CD1c-positive myeloid dendritic cell (primary cell): ENCODE data around the gene DTNBP1.

Source experiments
- DNase-seq: peaks from one replicate; pipeline ENCODE4 v3.0.0-alpha.2; 2016; ENCODE audit errors: extremely low spot score

Gene DTNBP1, protein sequence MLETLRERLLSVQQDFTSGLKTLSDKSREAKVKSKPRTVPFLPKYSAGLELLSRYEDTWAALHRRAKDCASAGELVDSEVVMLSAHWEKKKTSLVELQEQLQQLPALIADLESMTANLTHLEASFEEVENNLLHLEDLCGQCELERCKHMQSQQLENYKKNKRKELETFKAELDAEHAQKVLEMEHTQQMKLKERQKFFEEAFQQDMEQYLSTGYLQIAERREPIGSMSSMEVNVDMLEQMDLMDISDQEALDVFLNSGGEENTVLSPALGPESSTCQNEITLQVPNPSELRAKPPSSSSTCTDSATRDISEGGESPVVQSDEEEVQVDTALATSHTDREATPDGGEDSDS

DNA sequence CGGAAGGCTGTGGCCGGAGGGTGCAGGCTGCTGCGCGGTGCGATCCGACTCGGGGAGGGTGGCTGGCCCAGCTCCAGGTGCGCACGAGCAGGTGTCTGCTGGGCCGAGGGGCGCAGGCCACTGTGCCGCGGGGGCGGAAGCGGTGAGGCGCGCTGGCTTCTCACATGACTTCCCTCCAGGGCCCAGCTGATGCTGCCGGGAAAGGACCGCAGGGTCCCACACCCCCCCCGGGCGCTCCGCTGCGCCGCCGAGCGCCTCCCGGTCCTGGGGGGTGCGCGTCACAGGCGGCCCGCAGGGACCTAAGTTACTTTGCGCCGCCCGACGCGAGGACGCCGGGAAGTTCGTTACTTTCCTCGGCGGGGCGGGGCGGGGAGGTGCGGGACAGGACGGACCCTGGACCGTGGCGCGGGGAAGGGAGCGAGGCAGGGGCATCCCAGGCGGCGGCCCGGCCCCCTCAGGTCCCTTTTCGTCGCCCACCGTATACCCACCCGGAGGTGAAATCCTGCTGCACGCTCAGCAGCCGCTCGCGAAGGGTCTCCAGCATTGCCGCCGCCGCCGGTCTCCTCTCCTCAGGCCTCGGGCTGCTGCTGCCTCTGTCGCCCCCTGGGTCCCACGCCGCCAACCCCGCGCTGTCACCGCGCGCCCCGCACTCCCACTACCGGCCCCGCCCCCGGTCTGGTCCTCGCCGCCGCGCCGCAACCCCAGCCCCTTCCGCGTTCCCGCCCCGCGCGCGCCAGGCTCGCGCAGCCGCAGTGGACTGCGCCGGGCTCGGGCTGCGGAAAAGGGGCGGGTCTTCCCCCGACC is at the start of gene DTNBP1:
Gene DTNBP1, minus strand, starts transcription at position 703 of the 804 bp plus-strand sequence. Its CDS starts 159 bp downstream, at position 544.
- DNase-seq, result peak; percentile 89

DNA sequence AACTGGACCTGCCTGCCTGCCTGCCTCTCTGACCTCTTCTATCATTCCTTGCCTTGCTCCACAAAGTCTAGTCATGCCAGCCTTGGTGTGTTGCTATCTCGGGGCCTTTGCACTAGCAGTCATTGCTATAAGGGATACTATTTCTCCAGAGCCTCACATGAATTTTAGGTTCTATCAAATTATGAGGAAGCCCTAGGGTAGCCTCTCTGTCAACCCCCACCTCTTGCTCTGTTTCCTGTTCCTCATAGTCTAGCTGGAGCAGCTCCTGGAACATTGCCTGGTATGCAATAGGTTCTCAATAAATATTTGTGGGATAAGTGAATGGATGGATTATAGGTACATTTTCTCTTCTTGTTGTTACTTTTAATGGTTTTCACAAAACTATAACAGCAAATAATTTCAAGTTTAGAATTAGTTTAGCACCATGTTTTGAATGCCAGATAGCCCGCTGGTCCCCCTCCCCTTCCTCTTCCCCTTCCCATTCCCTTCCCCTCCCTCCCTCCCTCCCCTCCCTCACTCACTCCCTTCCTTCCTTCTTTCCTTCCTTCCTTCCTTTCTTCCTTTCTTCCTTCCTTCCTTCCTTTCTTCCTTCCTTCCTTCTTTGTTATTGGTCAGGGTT is 46.9 kb upstream of the DTNBP1 start:
- peak; percentile 10 for DNase-seq

DNA sequence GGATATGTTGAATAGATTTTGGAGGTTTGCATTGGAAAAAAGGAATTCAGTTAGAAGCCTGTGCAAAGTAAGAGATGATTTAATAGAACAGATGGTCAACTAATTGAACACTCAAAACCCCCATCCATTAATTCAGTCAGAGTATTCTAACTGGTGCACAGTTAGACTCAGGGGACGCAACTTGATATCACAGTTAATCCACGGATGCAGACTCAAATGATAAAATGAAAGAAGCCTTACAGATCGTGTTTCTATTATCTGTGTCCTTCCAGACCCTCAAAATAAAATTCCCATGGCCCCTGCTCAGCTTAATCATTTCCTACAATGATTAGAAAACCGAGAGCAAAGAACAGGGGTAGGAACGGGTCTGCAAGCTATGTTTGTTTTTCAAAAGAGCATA is 45.4 kb upstream of the DTNBP1 start:
- DNase-seq, result no peak

DNA sequence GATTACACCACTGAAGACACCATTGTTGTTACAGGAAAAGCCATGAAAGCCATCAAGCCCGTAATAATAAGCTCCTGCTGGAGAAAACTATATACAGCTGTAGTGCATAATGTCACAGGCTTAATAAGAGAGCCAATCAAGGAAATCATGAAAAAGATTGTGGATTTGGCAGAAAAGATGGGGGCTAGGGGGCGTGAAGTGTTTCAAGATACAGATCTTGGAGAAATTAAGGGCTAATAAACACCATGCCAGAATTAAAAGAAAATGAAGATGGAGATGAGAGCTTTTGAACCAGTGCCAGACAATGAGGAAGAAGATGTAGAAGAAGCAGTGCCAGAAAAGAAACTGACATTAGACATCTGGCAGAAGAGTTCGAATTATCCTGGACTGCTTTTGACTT is 43.2 kb upstream of the DTNBP1 start:
- DNase-seq, result no peak

DNA sequence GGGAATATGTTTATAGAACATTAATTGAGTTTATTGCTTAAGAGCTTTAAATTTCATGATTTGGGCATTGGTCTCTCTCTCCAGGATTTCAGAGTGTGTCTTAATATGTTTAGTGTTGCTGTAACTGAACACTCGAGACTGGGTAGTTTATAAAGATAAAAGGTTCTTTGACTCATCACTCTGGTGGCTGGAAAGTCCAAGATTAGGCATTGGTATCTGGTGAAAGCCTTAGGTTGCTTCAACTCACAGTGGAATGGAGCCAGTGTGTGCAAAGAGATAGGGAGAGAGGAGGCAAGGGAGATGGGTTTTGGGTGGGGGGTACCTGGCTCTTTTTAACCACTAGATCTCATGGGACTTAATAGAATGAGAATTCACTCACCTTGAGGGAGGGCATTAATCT is 35.6 kb upstream of the DTNBP1 start:
- DNase-seq, result no peak

DNA sequence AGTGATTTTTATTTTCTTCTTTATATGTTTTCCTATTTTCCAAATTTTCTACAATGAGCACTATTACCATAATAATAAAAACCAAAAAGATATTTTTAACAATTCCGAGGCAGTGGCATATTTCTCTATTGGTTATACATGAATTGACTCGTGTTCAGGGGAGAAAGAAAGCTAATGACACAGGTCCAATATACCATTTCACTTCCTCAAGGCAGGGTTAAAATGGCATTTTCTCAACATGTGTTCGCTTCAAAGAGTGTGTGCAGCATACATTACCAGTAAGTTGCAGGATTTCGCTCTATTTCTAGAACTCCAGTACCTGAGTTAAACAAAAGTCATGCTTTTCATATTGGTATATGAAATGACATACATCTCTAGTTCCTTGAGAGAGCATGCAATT is 35.1 kb upstream of the DTNBP1 start:
- no peak for DNase-seq

DNA sequence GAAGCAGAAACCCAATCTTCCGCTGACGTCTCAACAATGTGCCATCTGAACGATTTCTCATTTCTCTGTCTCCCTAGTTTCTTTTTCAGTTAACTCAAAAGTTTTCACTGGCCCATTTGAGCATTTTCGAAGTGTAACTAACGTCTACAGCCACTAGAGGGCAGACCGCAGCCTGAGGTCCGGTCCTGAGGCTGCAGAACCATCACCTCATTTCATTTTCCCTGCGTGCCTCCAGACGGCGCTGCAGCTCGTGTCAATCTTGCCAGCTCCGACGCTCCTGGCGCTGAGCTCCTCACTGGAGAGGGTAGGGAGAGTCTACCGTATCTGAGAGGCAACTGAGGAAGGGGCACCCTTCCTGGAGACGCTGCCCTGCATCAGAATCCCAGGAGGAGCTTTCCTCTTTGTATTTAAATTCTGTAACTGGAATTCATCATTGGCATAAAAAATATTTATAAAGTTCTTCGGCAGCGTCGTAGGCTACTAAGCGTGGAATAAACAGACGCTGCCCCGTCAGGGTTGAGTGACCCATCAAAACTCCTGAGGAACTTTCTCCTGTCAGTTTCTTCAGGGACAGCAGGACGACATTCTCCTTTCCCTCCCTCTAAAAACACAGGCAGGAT is 28.5 kb upstream of the DTNBP1 start:
- DNase-seq, result peak; percentile 93

DNA sequence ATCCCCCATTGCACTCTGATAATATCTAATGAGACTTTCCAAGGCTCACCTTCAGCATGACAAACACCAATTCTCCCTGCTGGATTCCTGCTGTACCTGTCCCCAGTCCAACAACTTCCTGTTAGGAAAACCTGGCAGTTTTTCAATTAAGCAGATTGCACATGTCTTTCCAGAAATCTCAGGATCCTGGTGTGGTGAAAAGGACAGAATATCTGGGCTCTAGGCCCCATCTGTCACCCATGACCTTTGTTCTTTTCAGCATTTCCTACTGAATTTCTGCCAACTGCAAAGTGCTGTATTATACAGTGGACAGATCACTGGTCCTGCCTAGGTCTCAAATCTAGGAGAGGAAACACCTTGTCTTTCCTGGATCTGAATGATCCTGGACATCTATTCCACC is 27.7 kb upstream of the DTNBP1 start:
- no peak for DNase-seq

DNA sequence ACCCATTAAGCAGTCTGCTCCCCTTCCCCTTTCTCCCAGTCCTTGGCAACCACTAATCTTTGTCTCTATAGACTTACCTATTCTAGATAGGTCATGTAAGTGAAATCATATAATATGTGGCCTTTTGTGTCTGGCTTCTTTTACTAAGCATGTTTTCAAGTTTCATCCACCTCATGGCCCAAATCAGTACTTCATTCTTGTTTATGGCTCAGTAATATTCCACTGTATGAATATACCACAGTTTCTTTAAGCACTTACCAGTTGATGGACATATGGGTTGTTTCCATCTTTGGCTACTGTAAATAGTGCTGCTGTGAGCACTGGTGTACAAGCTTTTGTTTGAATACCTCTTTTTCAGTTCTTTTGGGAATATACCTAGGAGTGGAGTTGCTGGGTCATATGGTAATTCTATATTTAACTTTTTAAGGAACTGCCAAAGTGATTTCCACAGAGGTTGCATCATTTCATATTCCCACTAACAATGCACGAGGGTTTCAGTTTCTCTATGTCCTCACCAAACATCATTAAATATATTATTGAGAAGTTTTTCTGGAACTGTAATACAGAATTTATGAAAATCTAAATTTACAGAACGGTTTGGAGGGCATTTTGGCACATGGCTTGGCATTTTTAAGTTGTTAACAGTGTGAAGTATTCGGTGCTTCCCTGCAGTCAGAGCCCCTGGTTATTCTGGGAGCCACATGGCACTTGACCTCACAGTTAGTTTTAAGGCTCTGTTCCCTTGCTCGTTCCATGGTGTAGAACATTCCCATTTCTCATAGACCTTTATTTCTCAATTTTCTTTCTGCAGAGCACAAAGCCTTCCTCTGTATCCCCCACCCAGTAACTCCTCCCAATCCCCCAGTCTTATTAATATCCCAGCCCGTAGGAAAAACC is 27.0 kb upstream of the DTNBP1 start:
- DNase-seq, result peak; percentile 71

DNA sequence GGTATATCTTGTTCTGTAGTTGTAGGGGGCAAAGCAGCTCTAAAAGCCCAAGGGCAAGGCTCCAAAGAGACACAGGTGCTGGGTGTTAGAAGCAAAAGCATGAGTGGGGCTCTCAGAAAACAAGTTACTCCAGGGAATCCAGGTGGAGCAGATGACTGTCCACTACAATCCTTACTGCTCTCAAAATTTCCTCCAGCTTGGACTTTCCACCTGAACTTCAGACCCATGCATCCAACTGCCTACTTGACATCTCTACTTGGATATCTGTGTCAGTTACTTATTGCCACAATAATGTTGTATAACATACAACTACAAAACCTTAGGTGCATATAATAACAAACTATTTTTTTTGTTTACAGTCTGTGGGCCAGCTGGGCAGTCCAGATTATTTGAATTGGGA is 22.8 kb upstream of the DTNBP1 start:
- DNase-seq, result no peak

DNA sequence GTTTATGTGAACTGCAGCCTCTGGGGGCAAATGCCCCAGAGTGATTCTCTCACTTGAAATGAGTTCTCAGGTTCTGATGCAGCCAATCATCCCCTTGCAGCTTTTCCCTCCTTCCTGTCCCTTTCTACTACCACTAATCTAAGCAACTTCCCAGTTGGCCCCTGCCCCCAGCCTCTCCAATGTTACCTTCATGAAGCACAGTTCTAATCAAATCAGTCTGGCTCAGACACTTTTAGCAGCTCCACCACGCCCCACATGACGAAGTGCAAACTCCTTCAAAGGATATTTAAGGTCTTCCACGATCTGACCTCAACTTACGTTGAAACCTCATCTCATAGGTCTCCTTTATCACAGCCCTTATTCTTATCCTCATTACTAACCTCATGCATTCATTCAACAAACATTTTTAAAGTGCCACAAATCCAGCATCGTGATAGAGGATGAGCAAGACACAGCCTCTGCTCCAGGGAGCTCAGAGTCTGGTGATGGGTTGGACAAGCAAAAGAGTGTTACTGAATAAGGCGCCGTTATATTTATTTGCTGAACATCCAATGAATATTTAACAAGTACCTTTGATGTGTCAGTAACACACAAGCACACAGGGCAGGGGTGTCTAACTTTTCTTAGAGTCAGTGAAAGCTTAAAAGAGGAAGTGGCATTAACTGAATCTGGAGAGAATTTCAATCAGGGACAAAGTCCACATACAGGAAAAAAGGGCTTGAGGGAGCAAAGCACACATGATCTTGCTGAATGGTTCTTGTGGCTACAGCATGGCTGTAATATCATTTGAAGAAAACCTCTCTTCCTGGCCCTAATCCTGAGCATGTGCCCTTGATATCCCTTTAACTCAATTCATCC is 20.4 kb upstream of the DTNBP1 start:
- DNase-seq, result peak; percentile 38

DNA sequence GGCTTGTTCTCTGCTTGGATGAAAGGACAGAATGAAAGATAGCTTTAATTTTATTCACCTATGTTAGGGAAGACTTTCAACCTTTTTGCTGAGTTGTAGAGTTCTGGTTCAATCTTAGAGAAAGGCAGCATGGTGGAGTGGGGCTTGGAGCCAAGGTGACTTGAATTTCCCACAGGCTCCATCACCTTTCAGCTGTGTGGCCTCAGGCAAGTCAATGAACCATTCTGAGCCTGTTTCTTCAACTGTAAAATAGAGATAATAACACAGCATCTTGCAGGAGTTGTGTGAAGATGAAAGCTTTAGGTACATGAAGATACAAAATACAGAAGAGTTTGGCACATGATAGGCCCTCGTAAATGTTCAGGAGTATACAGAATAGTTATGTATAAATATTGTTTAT is 19.1 kb upstream of the DTNBP1 start:
- DNase-seq, result no peak

DNA sequence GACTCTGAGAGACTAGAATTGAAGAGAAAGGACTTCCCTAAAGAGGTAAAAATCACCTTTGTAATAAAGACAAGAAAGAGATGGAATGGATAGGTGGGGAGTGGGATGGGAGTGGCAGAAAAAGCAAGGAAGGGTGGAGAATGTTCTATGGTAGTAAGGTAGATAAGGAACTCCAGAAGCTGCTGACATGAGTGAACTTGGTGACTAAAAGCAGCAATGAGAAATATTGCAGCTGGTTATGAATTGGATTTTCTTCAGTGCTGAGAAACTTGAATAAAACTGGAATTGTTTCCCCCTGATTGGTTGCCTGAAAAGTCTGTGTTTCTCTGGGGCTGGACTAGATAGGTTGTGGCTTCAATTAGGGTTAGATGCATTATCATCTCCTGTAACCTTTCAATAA is 15.7 kb upstream of the DTNBP1 start:
- no peak for DNase-seq

DNA sequence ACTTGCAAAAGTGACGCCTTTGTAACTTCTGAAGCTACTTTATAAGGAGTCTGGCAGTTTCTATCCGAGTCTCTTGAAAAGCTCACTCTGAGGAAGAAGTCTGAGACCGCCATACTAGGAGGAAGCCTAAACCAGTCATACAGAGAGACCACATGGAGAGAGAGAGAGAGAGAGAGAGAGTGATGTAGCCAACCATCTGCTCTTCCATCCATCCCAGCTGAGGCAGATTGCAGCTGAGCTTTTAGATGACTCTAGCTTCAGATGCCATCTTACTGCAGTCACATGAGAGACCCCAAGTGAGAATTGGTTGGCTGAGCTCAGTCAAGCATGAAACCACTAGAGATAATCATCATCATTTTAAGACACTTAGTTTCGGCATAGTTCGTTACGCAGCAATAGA is 15.0 kb upstream of the DTNBP1 start:
- DNase-seq, result no peak

DNA sequence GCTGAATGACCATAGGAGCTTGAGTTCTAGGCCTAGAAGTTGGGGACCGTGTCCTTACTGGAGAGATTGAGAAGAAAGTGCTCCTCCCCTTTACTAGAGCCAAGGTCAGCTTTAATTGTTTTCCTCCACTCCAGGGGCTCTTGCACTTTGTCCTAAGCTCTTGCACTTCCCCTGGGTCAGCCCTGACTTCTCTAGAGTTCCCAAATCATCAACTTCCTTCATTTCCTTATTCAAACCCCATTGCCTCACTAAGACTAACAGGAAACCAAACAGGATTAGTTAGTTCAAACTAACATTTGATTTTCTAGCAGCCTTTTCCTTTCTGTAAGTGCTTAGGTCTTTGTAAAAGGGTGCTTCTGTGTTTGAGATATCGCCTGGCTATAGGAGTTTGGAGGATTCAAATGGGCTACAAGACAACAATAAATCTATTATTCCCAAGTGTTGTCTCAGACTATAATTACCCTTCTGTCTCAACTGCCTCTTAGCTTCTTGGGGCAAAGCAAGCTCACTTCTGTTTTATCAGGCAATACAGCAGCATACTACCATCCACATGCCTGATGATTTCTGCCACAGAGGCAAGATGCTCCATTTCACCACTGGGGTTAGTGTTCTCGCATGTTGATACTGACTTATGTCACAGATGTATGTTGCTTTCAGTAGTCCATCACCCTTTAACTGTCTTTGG is 12.8 kb upstream of the DTNBP1 start:
- DNase-seq, result peak; percentile 58

DNA sequence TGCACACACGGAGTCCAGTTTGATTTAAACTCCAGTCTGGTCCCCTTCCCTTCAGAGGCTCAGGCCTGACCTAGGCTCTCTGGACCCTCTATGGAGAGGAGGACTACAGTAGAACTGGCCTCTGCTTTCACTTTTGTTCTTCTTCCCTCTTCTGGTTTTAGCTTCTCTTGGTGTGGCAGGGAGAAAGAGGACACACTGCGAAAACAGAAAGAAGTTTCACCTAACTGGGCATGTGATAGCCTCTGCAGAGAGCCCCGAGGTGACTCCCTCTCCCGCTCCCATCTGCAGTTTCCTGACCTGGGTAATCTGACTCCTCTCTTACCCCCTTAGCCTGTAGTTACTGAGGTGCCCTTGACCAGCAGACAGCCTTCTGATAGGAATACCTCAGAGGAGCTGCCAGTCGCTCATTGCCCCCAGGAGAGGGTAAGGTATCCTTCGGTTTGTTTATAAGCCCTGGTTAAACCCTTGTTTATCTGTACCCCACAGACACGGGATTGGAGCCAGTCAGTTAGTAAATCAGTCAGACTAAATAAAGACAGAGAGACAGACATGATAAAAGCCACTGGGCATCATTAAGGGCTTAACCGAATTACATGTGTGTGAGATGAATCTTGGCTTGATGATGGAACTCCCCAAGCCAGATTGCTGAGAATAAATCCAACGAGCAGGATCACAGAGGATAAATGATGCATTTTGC is 12.0 kb upstream of the DTNBP1 start:
- DNase-seq, result no peak

DNA sequence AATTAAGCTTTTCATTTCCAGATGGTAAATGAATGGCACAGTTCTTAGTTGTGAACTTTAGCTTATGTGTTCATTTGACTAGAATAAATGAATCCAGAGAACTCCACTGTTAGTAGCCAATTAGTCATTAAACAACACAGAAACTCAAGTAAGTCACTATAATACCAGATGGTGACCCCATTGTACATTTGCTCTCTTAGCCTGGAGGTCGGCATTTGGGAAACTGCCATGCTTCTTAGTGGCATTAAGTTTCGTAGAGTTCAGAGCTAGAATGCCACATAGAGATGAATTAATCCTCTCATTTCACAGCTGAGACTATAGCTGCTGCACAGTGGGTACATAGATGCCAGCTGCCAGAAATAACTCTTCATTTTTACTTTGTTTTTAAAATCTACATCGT is 10.8 kb upstream of the DTNBP1 start:
- no peak for DNase-seq

DNA sequence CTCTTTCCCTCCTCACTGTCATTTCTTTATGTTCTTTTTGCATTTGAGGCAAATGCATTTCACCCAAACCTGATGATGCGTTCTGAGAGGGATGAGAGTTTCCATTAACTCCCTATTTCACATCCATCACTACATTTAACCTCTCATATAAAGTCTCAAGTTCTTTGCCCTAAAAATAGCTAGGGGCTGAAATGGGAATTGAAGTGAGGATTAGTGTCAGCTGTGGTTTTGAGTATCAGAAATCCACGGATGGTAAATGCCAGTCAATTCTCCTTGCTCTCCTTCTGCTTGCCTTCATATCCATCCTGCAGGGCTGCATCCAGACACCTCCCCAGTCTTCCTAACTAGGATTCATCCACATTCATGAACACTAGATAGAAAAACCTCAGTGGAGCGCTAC is 10.0 kb upstream of the DTNBP1 start:
- DNase-seq, result no peak

DNA sequence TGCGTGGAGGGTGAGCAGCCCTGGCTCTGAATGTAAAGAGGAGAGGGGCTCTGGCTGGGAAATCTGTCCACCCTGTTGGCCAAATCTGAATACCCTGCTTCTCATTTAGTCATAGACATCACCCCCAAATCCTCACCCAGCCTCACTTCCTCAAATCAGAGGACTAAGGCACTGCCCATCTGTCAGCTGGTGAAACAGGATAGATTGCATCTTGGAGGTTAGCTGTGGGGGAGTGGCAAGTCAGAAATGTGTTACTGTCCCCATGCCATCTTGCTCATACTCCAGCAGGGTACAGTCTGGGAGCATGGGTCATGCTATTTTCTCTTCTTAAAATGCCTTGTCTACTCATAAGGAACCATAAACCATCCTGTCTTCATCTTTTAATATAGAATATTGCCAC is 9.5 kb upstream of the DTNBP1 start:
- peak; percentile 40 for DNase-seq
